K562 (cell line): ENCODE data around the gene MAP4. TPM values are rescaled to one million over a fixed set of nuclear protein-coding genes. Genes with fewer than 3 reads are reported as not detected.

Experiments
- ATF4 ChIP-seq: fragments of 450-650 bp; formaldehyde crosslinking; IDR thresholded peaks from 2 replicates; pipeline ENCODE4 v1.4.0; 2022; ENCODE audit warnings: mild to moderate bottlenecking, moderate library complexity
- CHAMP1 ChIP-seq: fragments of 450-650 bp; IDR thresholded peaks from 2 replicates; pipeline ENCODE4 v1.6.1; 2016; ENCODE audit warnings: mild to moderate bottlenecking
- HNRNPH1 ChIP-seq: fragments of 200-400 bp; formaldehyde crosslinking; optimal IDR thresholded peaks from 2 replicates; pipeline ENCODE3; 2017; ENCODE audit warnings: low read depth, mild to moderate bottlenecking, low read length, moderate library complexity
- MBD2 ChIP-seq: sonication (generic); IDR thresholded peaks from 2 replicates; pipeline ENCODE4 v1.6.1; 2016; ENCODE audit warnings: low read depth, borderline replicate concordance
- NR2C2 ChIP-seq, 2 experiments: fragments of 200-800 bp in 1 of 2; sonication (Bioruptor generic) in 1 of 2; sonication (generic) in 1 of 2; formaldehyde crosslinking in 1 of 2; IDR thresholded peaks; 2 replicates each; pipeline versions ENCODE4 v1.6.1 to v1.8.0; 2016 to 2022; ENCODE audit warnings: mild to moderate bottlenecking in 1 of 2, missing compliant biosample characterization in 1 of 2, missing genetic modification characterization in 1 of 2, missing genetic modification reagents in 1 of 2
- RREB1 ChIP-seq: fragments of 250-450 bp; sonication (Bioruptor Pico); IDR thresholded peaks from 2 replicates; pipeline ENCODE4 v1.4.0; 2020
- SNIP1 ChIP-seq: fragments of 450-650 bp; IDR thresholded peaks from 2 replicates; pipeline ENCODE4 v1.7.1; 2017; ENCODE audit warnings: low read depth, mild to moderate bottlenecking
- ZBTB12 ChIP-seq: fragments of 250-450 bp; sonication (Bioruptor Pico); IDR thresholded peaks from 2 replicates; pipeline ENCODE4 v1.4.0; 2020
- ZNF444 ChIP-seq: fragments of 250-450 bp; sonication (Bioruptor Pico); IDR thresholded peaks from 2 replicates; pipeline ENCODE4 v1.4.0; 2020; ENCODE audit warnings: mild to moderate bottlenecking, moderate library complexity
- ZNF445 ChIP-seq: fragments of 250-450 bp; sonication (Bioruptor Pico); IDR thresholded peaks from 2 replicates; pipeline ENCODE4 v1.4.0; 2020; ENCODE audit warnings: low read depth, mild to moderate bottlenecking, moderate library complexity
- ZNF609 ChIP-seq: sonication (generic); formaldehyde crosslinking; IDR thresholded peaks from 2 replicates; pipeline ENCODE4 v1.8.1; 2023; ENCODE audit warnings: missing genetic modification reagents, mild to moderate bottlenecking, borderline replicate concordance
- ZNF778 ChIP-seq: fragments of 450-650 bp; formaldehyde crosslinking; IDR thresholded peaks from 2 replicates; pipeline ENCODE4 v1.4.0; 2020; ENCODE audit warnings: mild to moderate bottlenecking, moderate library complexity
- ZNF785 ChIP-seq: fragments of 250-450 bp; sonication (Bioruptor Pico); IDR thresholded peaks from 2 replicates; pipeline ENCODE4 v1.4.0; 2020; ENCODE audit warnings: mild to moderate bottlenecking
- polyA plus RNA-seq, 8 experiments: library from polyadenylated mRNA; depleted of rRNA in 4 of 8; stranded (reverse) in 5 of 8; unstranded in 3 of 8; fragments of >200 nt; fragmentation: Nextera tagmentation in 2 of 8; fragmentation: Illumina TruSeq in 1 of 8; extraction: Ambion mirVana in 2 of 8; extraction: Trizol in 1 of 8; gene quantifications; 2 replicates each; pipeline versions ENCODE4 v1.2.1 to v1.2.3, GENCODE V29; 2011 to 2014; ENCODE audit warnings: inconsistent platforms in 1 of 8, missing spikeins in 1 of 8
- total RNA-seq, 7 experiments: library from RNA; depleted of rRNA in 6 of 7; stranded (reverse); fragments of >200 nt in 6 of 7; fragmentation: Illumina TruSeq in 2 of 7; extraction: Trizol in 2 of 7; gene quantifications; 2 replicates each; pipeline versions ENCODE4 v1.2.1 to v1.2.3, GENCODE V29; 2011 to 2021; ENCODE audit warnings: low replicate concordance in 1 of 7

The MAP4 gene
- total and polyA plus RNA-seq, 9 of the 15 experiments (the other 6 are each of a cell fraction or from before 2014, with no cell fraction given): 13.3 to 141 (median 36.8) TPM

- TF ChIP-seq RREB1: no peak
- TF ChIP-seq ZNF609 (CRISPR knock-in tag): no peak
- no peak for TF ChIP-seq ZNF444 (CRISPR knock-in tag)
- TF ChIP-seq ZBTB12 (CRISPR knock-in tag): no peak
- TF ChIP-seq ZNF785 (CRISPR knock-in tag): no peak
- no peak for TF ChIP-seq HNRNPH1
- no peak for TF ChIP-seq NR2C2 (CRISPR knock-in tag; IDR thresholded peaks at IDR 0.05)
- TF ChIP-seq NR2C2 (tag; IDR thresholded peaks at IDR 0.05): no peak
- TF ChIP-seq ATF4 (CRISPR knock-in tag): no peak
- TF ChIP-seq ZNF445 (CRISPR knock-in tag): no peak
- no peak for TF ChIP-seq CHAMP1
- no peak for TF ChIP-seq ZNF778 (CRISPR knock-in tag)
- no peak for TF ChIP-seq MBD2
- TF ChIP-seq SNIP1: no peak
Measured at GRCh38 chr3:47871389-47871788, 144.8 kb downstream of the MAP4 start (continued).
